ENCODE measurements around the gene TTYH1. TPM values are rescaled to one million over a fixed set of nuclear protein-coding genes. Genes with fewer than 3 reads are reported as not detected.

The TTYH1 gene
- total RNA-seq, 1 donor from 2014 or later: not detected

DNA sequence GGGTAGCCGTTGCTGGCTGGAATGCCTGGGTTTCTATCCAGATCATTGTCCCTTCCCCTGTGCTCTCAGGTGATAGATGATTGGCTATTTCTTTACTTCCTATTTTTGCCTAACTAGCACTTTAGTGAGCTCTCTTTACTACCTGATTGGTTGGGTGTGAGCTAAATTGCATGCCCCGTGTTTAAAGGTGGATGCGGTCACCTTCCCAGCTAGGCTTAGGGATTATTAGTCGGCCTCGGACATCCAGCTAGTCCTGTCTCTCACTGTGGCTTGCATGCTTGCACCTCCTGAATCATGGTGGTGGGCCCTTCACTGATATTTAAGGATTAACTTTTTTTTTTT, 10.1 kb downstream of the TTYH1 start:
- Mint-ChIP-seq H3K27me3 (ENCODE audit: unreplicated experiment) (no peaks in the 10 kb centered on the region), H3K4me3 (ENCODE audit: unreplicated experiment) (no peak overlapping the region), H3K4me1 (ENCODE audit: unreplicated experiment) (peaks cover 2% of the 10 kb centered on the region), H3K27ac (ENCODE audit: unreplicated experiment) (no peak overlapping the region), H3K36me3 (ENCODE audit: unreplicated experiment) (no peaks in the 10 kb centered on the region), H3K9me3 (ENCODE audit: unreplicated experiment) (no peaks in the 10 kb centered on the region)
- TF ChIP-seq CTCF (IDR thresholded peaks at IDR 0.05): no peak
- no peak for DNase-seq (ENCODE audit: extremely low spot score, unreplicated experiment)

GRCh38 chr19:54426291-54426931, 11.1 kb downstream of the TTYH1 start:
- Mint-ChIP-seq H3K4me3 (ENCODE audit: unreplicated experiment) (no peak overlapping the region), H3K36me3 (ENCODE audit: unreplicated experiment) (no peaks in the 10 kb centered on the region), H3K27ac (ENCODE audit: unreplicated experiment) (no peak overlapping the region), H3K27me3 (ENCODE audit: unreplicated experiment) (peaks cover 2% of the 10 kb centered on the region), H3K4me1 (ENCODE audit: unreplicated experiment) (peaks cover 6% of the 10 kb centered on the region), H3K9me3 (ENCODE audit: unreplicated experiment) (no peaks in the 10 kb centered on the region)
- DNase-seq (ENCODE audit: extremely low spot score, unreplicated experiment): no peak
- no peak for TF ChIP-seq CTCF (IDR thresholded peaks at IDR 0.05)

- Mint-ChIP-seq H3K27me3 (ENCODE audit: unreplicated experiment) (peaks cover 2% of the 10 kb centered on the region), H3K27ac (ENCODE audit: unreplicated experiment) (no peak overlapping the region), H3K36me3 (ENCODE audit: unreplicated experiment) (no peaks in the 10 kb centered on the region), H3K9me3 (ENCODE audit: unreplicated experiment) (no peaks in the 10 kb centered on the region), H3K4me1 (ENCODE audit: unreplicated experiment) (peaks cover 10% of the 10 kb centered on the region), H3K4me3 (ENCODE audit: unreplicated experiment) (no peak overlapping the region)
- TF ChIP-seq CTCF (IDR thresholded peaks at IDR 0.05): no peak
- no peak for DNase-seq (ENCODE audit: extremely low spot score, unreplicated experiment)
Observed at GRCh38 chr19:54427586-54427985, 12.3 kb downstream of the TTYH1 start.

DNA sequence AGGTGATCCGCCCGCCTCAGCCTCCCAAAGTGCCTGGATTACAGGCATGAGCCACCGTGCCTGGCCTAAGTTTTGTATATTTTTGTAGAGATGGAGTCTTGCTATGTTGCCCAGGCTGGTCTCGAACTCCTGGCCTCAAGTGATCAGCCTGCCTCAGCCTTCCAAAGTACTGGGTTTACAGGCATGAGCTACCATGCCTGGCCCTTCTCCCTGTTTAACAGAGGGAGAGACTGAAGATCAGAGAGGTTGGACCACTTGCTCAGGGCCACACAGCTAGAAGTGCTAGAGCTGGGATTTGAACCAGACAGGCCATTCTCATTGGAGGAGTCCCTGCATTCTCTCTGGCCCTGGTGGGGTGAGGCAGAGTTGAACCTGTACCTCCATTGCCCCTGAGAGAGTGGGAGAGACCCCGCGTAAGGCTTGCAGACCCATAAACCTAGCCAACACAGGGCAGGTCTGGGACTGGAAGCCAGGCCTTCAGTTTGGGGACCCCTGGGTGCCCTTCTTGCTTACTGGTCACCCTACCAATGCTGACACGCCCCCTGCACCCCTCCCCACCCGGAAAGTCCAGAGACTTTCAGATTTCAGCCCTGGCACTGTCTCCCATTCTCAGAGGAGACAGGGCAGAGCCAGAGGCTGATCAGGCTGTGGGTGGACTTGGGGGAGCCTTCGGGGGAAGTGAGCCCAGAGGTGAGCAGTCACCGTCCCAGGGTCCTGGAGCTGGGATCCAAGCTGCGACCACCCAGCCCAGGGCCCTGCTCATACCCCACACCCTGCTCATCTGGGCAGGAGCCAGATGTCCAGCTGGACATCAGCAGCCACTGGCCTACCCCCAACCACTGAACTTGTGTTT, 13.3 kb downstream of the TTYH1 start:
- Mint-ChIP-seq H3K4me3 (ENCODE audit: unreplicated experiment) (no peak overlapping the region), H3K4me1 (ENCODE audit: unreplicated experiment) (peaks cover 10% of the 10 kb centered on the region), H3K36me3 (ENCODE audit: unreplicated experiment) (no peaks in the 10 kb centered on the region), H3K27ac (ENCODE audit: unreplicated experiment) (no peak overlapping the region), H3K9me3 (ENCODE audit: unreplicated experiment) (no peaks in the 10 kb centered on the region), H3K27me3 (ENCODE audit: unreplicated experiment) (peaks cover 2% of the 10 kb centered on the region)
- TF ChIP-seq CTCF (IDR thresholded peaks at IDR 0.05): no peak
- DNase-seq (ENCODE audit: extremely low spot score, unreplicated experiment): no peak

GRCh38 chr19:54429176-54429495, 13.9 kb downstream of the TTYH1 start:
- H3K36me3 Mint-ChIP-seq (ENCODE audit: unreplicated experiment): no peaks in the 10 kb centered on the region
- DNase-seq (ENCODE audit: extremely low spot score, unreplicated experiment): no peak
- TF ChIP-seq CTCF (IDR thresholded peaks at IDR 0.05): no peak
- no peak overlapping the region for H3K27ac Mint-ChIP-seq (ENCODE audit: unreplicated experiment)
- H3K4me1 Mint-ChIP-seq (ENCODE audit: unreplicated experiment): peaks cover 10% of the 10 kb centered on the region
- H3K9me3 Mint-ChIP-seq (ENCODE audit: unreplicated experiment): no peaks in the 10 kb centered on the region
- H3K4me3 Mint-ChIP-seq (ENCODE audit: unreplicated experiment): no peak overlapping the region
- H3K27me3 Mint-ChIP-seq (ENCODE audit: unreplicated experiment): peaks cover 2% of the 10 kb centered on the region

All from osteocyte (in vitro differentiated cells).